Measurements from ENCODE around the gene TP53BP1.

- no peak for TF ChIP-seq CTCF (IDR thresholded peaks at IDR 0.05)
- no peak for TF ChIP-seq POLR2A (IDR thresholded peaks at IDR 0.05)
Measured at GRCh38 chr15:43412096-43412495, 80.9 kb downstream of the TP53BP1 start.

Data from esophagus squamous epithelium (tissue), 4 donors.